SK-N-SH treated with all-trans-retinoic acid at 6 μM for 48 hours (cell line): ENCODE measurements around the gene QSOX1.

Experiments used
- RARB ChIP-seq: fragments of 250-450 bp; sonication (Bioruptor Pico); IDR thresholded peaks from 2 replicates; pipeline ENCODE4 v1.8.0; 2021; ENCODE audit warnings: mild to moderate bottlenecking, moderate library complexity
- ZNF8 ChIP-seq: fragments of 450-650 bp; formaldehyde crosslinking; IDR thresholded peaks from 2 replicates; pipeline ENCODE4 v1.5.0; 2020; ENCODE audit warnings: mild to moderate bottlenecking, moderate library complexity

GRCh38 chr1:180183426-180183825 is 28.8 kb downstream of the QSOX1 start:
- TF ChIP-seq RARB (CRISPR knock-in tag) (no peak), ZNF8 (CRISPR knock-in tag) (no peak)
